Ishikawa (cell line): ENCODE data around the gene SMAD3.

ENCODE experiments used
- CEBPB ChIP-seq: IDR thresholded peaks from 2 replicates; pipeline ENCODE4 v1.6.1; 2012
- EP300 ChIP-seq: IDR thresholded peaks from 2 replicates; pipeline ENCODE4 v1.6.1; 2012; ENCODE audit warnings: borderline replicate concordance
- FOXM1 ChIP-seq: IDR thresholded peaks from 2 replicates; pipeline ENCODE4 v1.6.1; 2012; ENCODE audit warnings: low read depth, borderline replicate concordance
- NFIC ChIP-seq: IDR thresholded peaks from 2 replicates; pipeline ENCODE4 v1.6.1; 2012
- TEAD4 ChIP-seq: IDR thresholded peaks from 2 replicates; pipeline ENCODE4 v1.6.1; 2012
- YY1 ChIP-seq: IDR thresholded peaks from 2 replicates; pipeline ENCODE4 v1.6.1; 2012; ENCODE audit warnings: low read depth
- TF ChIP-seq, protein P1 (sequence below): IDR thresholded peaks from 2 replicates; pipeline ENCODE4 v1.6.1; 2012
- TF ChIP-seq, protein P2 (sequence below): IDR thresholded peaks from 2 replicates; pipeline ENCODE4 v1.6.1; 2012; ENCODE audit warnings: low read depth, mild to moderate bottlenecking

DNA sequence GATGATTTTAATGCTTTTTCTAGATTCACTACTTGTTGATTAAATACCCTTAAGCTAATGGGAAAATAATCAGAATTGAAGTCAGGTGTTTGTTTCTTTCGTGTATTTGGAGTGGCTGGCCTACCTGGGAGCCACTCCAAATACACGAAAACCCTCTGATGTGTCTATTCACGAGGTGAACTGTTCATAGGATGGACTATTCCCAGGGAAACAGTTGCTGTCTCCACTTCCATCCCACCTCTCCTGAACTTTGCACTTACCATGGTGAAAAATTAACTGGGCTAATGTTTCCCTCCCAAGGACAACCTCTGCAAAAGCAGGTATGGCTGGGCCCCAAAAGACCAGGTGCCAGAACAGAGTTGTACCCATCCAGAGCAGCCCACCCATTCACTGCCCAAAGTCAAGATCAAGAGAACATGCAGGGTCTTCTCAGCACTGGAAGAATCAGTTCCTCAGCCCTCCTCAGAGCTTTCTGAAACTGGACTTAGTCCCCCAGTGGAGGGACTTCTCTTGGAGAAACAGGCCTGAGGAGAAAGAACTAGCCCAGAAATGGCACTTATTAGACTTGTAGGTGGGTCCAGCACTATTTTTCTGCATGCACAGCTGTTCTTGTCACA is 2.9 kb upstream of the SMAD3 start:
- TF ChIP-seq CEBPB (no peak), NFIC (no peak), TEAD4 (no peak), FOXM1 (no peak), YY1 (no peak), EP300 (no peak)
- TF ChIP-seq, protein P1, sequence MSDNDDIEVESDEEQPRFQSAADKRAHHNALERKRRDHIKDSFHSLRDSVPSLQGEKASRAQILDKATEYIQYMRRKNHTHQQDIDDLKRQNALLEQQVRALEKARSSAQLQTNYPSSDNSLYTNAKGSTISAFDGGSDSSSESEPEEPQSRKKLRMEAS, result no peak
- TF ChIP-seq, protein P2, sequence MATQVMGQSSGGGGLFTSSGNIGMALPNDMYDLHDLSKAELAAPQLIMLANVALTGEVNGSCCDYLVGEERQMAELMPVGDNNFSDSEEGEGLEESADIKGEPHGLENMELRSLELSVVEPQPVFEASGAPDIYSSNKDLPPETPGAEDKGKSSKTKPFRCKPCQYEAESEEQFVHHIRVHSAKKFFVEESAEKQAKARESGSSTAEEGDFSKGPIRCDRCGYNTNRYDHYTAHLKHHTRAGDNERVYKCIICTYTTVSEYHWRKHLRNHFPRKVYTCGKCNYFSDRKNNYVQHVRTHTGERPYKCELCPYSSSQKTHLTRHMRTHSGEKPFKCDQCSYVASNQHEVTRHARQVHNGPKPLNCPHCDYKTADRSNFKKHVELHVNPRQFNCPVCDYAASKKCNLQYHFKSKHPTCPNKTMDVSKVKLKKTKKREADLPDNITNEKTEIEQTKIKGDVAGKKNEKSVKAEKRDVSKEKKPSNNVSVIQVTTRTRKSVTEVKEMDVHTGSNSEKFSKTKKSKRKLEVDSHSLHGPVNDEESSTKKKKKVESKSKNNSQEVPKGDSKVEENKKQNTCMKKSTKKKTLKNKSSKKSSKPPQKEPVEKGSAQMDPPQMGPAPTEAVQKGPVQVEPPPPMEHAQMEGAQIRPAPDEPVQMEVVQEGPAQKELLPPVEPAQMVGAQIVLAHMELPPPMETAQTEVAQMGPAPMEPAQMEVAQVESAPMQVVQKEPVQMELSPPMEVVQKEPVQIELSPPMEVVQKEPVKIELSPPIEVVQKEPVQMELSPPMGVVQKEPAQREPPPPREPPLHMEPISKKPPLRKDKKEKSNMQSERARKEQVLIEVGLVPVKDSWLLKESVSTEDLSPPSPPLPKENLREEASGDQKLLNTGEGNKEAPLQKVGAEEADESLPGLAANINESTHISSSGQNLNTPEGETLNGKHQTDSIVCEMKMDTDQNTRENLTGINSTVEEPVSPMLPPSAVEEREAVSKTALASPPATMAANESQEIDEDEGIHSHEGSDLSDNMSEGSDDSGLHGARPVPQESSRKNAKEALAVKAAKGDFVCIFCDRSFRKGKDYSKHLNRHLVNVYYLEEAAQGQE, result no peak
